ENCODE measurements around the gene GPBP1. TPM values are rescaled to one million over a fixed set of nuclear protein-coding genes. Genes with fewer than 3 reads are reported as not detected.

GPBP1 gene
- total and polyA plus RNA-seq, 2 donors from 2014 or later = 52.7 to 80.9 TPM

DNA sequence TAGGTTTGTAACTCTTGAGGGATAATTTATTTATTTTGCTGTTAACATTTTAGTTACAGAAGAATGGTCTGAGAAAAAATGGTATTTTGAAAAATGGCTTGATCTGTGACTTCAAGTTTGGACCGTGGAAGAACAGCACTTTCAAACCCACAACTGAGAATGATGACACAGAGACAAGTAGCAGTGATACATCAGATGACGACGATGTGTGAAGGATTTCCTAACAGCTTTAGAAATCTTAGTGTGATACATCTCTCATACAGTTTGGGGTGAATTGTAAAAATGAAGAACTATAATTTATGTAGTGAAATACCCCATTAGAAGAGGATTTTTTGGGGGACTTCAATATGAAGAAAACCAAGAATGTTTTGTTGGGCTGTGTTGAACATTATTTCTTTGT lies 88.7 kb downstream of the GPBP1 start:
- Histone ChIP-seq H3K9ac (ENCODE audit: low read length in 3 of 3) (no peak overlapping the region), H3K9me3 (ENCODE audit: control insufficient read depth in 2 of 3, insufficient read depth in 1 of 3, low read length in 3 of 3) (no peaks in the 10 kb centered on the region), H3K27me3 (ENCODE audit: control insufficient read depth, insufficient read depth, low read length) (no peaks in the 10 kb centered on the region), H3K4me3 (ENCODE audit: low read length in 3 of 3) (no peak overlapping the region), H3K27ac (ENCODE audit: low read depth in 2 of 2, low read length in 2 of 2) (no peak overlapping the region), H3K4me1 (ENCODE audit: control insufficient read depth in 2 of 3, insufficient read depth in 2 of 3, low read depth in 1 of 3, low read length in 3 of 3) (no peaks in the 10 kb centered on the region), H3K36me3 (ENCODE audit: control insufficient read depth in 2 of 3, insufficient read depth in 3 of 3, low read length in 3 of 3) (peaks cover 4 to 21% (median 5%) of the 10 kb centered on the region in 3 donors)
- FAIRE-seq (no peak), DNase-seq (no peak)
- TF ChIP-seq, protein P1, sequence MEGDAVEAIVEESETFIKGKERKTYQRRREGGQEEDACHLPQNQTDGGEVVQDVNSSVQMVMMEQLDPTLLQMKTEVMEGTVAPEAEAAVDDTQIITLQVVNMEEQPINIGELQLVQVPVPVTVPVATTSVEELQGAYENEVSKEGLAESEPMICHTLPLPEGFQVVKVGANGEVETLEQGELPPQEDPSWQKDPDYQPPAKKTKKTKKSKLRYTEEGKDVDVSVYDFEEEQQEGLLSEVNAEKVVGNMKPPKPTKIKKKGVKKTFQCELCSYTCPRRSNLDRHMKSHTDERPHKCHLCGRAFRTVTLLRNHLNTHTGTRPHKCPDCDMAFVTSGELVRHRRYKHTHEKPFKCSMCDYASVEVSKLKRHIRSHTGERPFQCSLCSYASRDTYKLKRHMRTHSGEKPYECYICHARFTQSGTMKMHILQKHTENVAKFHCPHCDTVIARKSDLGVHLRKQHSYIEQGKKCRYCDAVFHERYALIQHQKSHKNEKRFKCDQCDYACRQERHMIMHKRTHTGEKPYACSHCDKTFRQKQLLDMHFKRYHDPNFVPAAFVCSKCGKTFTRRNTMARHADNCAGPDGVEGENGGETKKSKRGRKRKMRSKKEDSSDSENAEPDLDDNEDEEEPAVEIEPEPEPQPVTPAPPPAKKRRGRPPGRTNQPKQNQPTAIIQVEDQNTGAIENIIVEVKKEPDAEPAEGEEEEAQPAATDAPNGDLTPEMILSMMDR (IDR thresholded peaks at IDR 0.05; ENCODE audit: borderline replicate concordance, extremely low read depth, insufficient read depth) = no peak
- intact Hi-C loops (cut with DNase I) = no loop called here

DNA sequence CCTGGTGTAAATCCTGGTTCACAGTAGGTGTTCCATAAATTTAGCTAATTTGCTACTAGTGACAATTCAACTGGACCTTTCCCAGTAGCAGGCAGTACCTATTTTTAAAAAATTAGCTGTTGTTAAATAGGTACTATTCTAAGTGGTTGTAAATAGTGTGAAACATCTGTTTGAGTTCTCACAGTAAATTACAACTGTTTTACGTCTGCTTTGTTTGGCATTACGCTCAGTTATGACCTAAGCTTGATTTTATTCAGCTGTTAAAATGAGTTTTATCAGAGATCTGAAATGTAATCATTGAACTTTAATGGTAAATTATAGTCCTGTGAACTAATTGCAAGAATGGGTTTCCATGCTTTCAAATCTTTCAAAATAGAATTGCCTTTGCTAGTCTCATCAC lies 93.9 kb downstream of the GPBP1 start:
- H3K36me3 ChIP-seq (ENCODE audit: control insufficient read depth in 2 of 3, insufficient read depth in 3 of 3, low read length in 3 of 3) = peaks cover 0 to 8% (median 2%) of the 10 kb centered on the region in 3 donors
- FAIRE-seq (no peak), DNase-seq (peak in 2 of 5 donors; percentile 7 to 30)
- TF ChIP-seq, protein P1 (IDR thresholded peaks at IDR 0.05; ENCODE audit: borderline replicate concordance, extremely low read depth, insufficient read depth) = no peak
- no peaks in the 10 kb centered on the region for H3K27me3 ChIP-seq (ENCODE audit: control insufficient read depth, insufficient read depth, low read length)
- intact Hi-C loops (cut with DNase I) = no loop called here
- no peaks in the 10 kb centered on the region for H3K4me1 ChIP-seq (ENCODE audit: control insufficient read depth in 2 of 3, insufficient read depth in 2 of 3, low read depth in 1 of 3, low read length in 3 of 3)
- H3K27ac ChIP-seq (ENCODE audit: low read depth in 2 of 2, low read length in 2 of 2) = no peak overlapping the region
- H3K9ac ChIP-seq (ENCODE audit: low read length in 3 of 3) = no peak overlapping the region
- H3K9me3 ChIP-seq (ENCODE audit: control insufficient read depth in 2 of 3, insufficient read depth in 1 of 3, low read length in 3 of 3) = no peaks in the 10 kb centered on the region
- no peak overlapping the region for H3K4me3 ChIP-seq (ENCODE audit: low read length in 3 of 3)

DNA sequence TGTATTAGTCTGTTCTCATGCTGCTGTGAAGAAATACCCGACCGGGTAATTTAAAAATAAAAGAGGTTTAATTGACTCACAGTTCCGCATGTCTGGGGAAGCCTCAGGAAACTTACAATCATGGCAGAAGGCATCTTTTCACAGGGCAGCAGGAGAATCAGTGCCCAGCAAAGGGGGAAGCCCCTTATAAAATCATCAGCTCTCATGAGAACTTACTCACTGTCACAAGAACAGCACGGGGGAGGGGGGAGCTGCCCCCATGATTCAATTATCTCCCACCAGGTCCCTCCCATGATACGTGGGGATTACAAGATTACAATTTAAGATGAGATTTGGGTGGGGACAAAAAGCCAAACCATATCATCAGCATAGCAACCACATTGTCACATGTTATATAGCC lies 102.5 kb downstream of the GPBP1 start:
- no peak overlapping the region for H3K27ac ChIP-seq (ENCODE audit: low read depth in 2 of 2, low read length in 2 of 2)
- no peaks in the 10 kb centered on the region for H3K4me1 ChIP-seq (ENCODE audit: control insufficient read depth in 2 of 3, insufficient read depth in 2 of 3, low read depth in 1 of 3, low read length in 3 of 3)
- H3K4me3 ChIP-seq (ENCODE audit: low read length in 3 of 3) = no peak overlapping the region
- FAIRE-seq (no peak), DNase-seq (no peak)
- intact Hi-C loops (cut with DNase I) = no loop called here
- H3K9me3 ChIP-seq (ENCODE audit: control insufficient read depth in 2 of 3, insufficient read depth in 1 of 3, low read length in 3 of 3) = no peaks in the 10 kb centered on the region
- H3K27me3 ChIP-seq (ENCODE audit: control insufficient read depth, insufficient read depth, low read length) = no peaks in the 10 kb centered on the region
- TF ChIP-seq, protein P1 (IDR thresholded peaks at IDR 0.05; ENCODE audit: borderline replicate concordance, extremely low read depth, insufficient read depth) = no peak
- H3K9ac ChIP-seq (ENCODE audit: low read length in 3 of 3) = no peak overlapping the region
- no peaks in the 10 kb centered on the region for H3K36me3 ChIP-seq (ENCODE audit: control insufficient read depth in 2 of 3, insufficient read depth in 3 of 3, low read length in 3 of 3)

DNA sequence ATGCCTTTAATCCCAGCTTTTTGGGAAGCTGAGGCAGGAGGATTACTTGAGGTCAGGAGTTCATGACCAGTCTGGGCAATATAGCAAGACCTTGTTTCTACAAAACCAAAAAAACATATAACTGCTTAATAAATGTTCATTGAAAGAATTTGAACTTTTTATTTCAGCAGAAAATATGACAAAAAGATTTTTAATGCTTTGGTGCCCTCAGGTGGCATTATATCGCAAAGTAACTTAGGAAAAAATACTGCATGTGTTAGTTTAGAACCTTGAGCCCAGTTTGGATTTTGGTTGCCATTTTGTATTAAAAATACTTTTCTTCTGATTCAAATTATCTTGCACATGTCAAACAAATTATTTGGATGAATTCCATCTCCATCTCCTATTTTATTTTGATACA lies 103.2 kb downstream of the GPBP1 start:
- Histone ChIP-seq H3K9ac (ENCODE audit: low read length in 3 of 3) (no peak overlapping the region), H3K4me1 (ENCODE audit: control insufficient read depth in 2 of 3, insufficient read depth in 2 of 3, low read depth in 1 of 3, low read length in 3 of 3) (no peaks in the 10 kb centered on the region), H3K27ac (ENCODE audit: low read depth in 2 of 2, low read length in 2 of 2) (no peak overlapping the region), H3K27me3 (ENCODE audit: control insufficient read depth, insufficient read depth, low read length) (no peaks in the 10 kb centered on the region), H3K36me3 (ENCODE audit: control insufficient read depth in 2 of 3, insufficient read depth in 3 of 3, low read length in 3 of 3) (no peaks in the 10 kb centered on the region), H3K9me3 (ENCODE audit: control insufficient read depth in 2 of 3, insufficient read depth in 1 of 3, low read length in 3 of 3) (no peaks in the 10 kb centered on the region), H3K4me3 (ENCODE audit: low read length in 3 of 3) (no peak overlapping the region)
- FAIRE-seq (no peak), DNase-seq (peak in 2 of 5 donors; percentile 20 to 24)
- intact Hi-C loops (cut with DNase I) = no loop called here
- TF ChIP-seq, protein P1 (IDR thresholded peaks at IDR 0.05; ENCODE audit: borderline replicate concordance, extremely low read depth, insufficient read depth) = no peak
